Thyroid gland (tissue), 4 donors: Measurements from ENCODE around the gene RB1. TPM values are rescaled to one million over a fixed set of nuclear protein-coding genes. Genes with fewer than 3 reads are reported as not detected.
A peak's percentile ranks its signal among the peaks of the same experiment; 100 is the strongest.

Source experiments
- DNase-seq, 2 donors: peaks; one replicate each; pipeline ENCODE4 v3.0.0-alpha.2; 2019
- H3K27ac ChIP-seq, 3 donors: fragments of 200-600 bp; sonication (generic); 1 replicate in 2 of 3; 2 replicates in 1 of 3; pipeline ENCODE4 v1.5.1; 2016 to 2019; ENCODE audit warnings: mild to moderate bottlenecking in 1 of 3, moderate library complexity in 1 of 3
- H3K27me3 ChIP-seq: fragments of 200-600 bp; sonication (generic); one replicate; pipeline ENCODE4 v1.5.1; 2019
- H3K36me3 ChIP-seq, 2 donors: fragments of 200-600 bp; sonication (generic); one replicate each; pipeline ENCODE4 v1.5.1; 2016 to 2019
- H3K4me1 ChIP-seq, 2 donors: fragments of 200-600 bp; sonication (generic); one replicate each; pipeline ENCODE4 v1.5.1; 2017 to 2019
- H3K4me3 ChIP-seq, 3 donors: fragments of 200-600 bp; sonication (generic); replicated peaks in 1 of 3; 1 replicate in 2 of 3; 2 replicates in 1 of 3; pipeline ENCODE4 v1.5.1; 2016; ENCODE audit warnings: mild to moderate bottlenecking in 1 of 3
- H3K9me3 ChIP-seq: fragments of 200-600 bp; sonication (generic); one replicate; pipeline ENCODE4 v1.5.1; 2017
- POLR2A ChIP-seq, 2 donors: fragments of 450-650 bp; IDR thresholded peaks; one replicate each; pipeline ENCODE4 v1.6.1; 2017; ENCODE audit warnings: antibody characterized with exemption in 2 of 2, mild to moderate bottlenecking in 2 of 2, moderate library complexity in 1 of 2
- WGBS, 2 donors: methylation state at CpG; one replicate each; pipeline ENCODE4 v1.1.5; 2017; 5-methylcytosine and 5-hydroxymethylcytosine counted together
- intact Hi-C: fragments of 100-400 bp; cut with DNase I; formaldehyde crosslinking; loops from one replicate; pipeline ENCODE4 v1.15.1; 2023
- total RNA-seq, 4 donors: library from RNA; depleted of rRNA; stranded (reverse); fragments of >200 nt; gene quantifications; one replicate each; pipeline ENCODE4 v1.2.3, GENCODE V29; 2016
- TF ChIP-seq, protein P1 (sequence below), 6 experiments: fragments of 200-600 bp in 3 of 6; fragments of 450-650 bp in 3 of 6; sonication (generic) in 3 of 6; IDR thresholded peaks; one replicate each; pipeline ENCODE4 v1.5.1; 2016 to 2019; ENCODE audit warnings: antibody characterized with exemption in 6 of 6, mild to moderate bottlenecking in 2 of 6, inconsistent platforms in 1 of 6, moderate library complexity in 1 of 6

RB1 gene
- total RNA-seq, 4 donors from 2014 or later, result 38.5 to 62.1 (median 41.8) TPM

DNA sequence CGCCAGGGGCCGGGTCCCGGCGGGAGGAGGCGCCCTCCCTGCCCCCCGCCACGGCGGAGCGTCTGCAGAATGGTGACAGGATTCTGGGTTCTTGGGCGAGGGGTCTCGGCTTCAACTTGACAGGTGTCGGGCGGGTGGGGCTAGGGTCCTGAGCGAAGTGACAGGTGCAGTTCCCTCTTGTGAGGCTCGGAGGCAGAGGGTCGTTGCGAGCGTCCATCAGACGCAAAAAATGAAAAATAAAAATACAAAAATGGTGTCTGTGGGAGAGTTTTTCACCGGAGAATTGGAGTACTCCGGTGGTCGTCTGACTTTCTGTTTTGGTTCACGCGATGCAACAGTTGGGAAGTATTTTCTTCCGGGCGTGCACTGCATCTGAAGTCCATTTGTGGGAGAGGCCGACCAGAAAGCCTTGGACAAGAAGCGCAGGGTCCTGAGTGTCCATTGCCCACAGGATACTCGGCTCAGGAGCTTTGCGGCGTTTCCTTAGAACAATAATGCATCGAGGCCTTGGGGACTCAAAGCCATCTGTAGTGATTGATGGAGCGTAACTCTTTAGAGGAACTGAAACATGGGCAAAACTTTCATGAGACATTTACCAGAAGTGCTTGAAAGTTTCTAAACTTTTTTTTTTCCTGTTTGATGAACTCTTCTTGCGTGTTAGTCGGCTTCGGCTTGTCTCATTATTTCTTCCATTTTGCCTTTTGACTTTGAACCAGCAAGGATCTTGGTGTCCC lies 759 bp downstream of the RB1 start:
- no peaks in the 10 kb centered on the region for H3K27me3 ChIP-seq
- WGBS, 2 donors, result 1% methylated on average over 27 to 31 of the region's 36 CpGs
- peaks cover 0 to 7% of the 10 kb centered on the region in 2 donors for H3K36me3 ChIP-seq
- intact Hi-C loops, result loop anchor here (5.0 to 10.0 kb wide), 2 partner anchors 67 to 210 kb away; partner anchors contain the start of gene MED4
- peak overlapping the region; percentile 82 to 98 (median 93) for H3K4me3 ChIP-seq
- peak in 1 of 2 donors; percentile 28 for TF ChIP-seq POLR2A (IDR thresholded peaks at IDR 0.05)
- TF ChIP-seq, protein P1, sequence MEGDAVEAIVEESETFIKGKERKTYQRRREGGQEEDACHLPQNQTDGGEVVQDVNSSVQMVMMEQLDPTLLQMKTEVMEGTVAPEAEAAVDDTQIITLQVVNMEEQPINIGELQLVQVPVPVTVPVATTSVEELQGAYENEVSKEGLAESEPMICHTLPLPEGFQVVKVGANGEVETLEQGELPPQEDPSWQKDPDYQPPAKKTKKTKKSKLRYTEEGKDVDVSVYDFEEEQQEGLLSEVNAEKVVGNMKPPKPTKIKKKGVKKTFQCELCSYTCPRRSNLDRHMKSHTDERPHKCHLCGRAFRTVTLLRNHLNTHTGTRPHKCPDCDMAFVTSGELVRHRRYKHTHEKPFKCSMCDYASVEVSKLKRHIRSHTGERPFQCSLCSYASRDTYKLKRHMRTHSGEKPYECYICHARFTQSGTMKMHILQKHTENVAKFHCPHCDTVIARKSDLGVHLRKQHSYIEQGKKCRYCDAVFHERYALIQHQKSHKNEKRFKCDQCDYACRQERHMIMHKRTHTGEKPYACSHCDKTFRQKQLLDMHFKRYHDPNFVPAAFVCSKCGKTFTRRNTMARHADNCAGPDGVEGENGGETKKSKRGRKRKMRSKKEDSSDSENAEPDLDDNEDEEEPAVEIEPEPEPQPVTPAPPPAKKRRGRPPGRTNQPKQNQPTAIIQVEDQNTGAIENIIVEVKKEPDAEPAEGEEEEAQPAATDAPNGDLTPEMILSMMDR (IDR thresholded peaks at IDR 0.05), result no peak
- H3K4me1 ChIP-seq, result peaks cover 11 to 18% of the 10 kb centered on the region in 2 donors
- H3K9me3 ChIP-seq, result no peaks in the 10 kb centered on the region
- H3K27ac ChIP-seq, result peak overlapping the region; percentile 96 to 100 (median 98)
- DNase-seq, result peak; percentile 40 to 44

DNA sequence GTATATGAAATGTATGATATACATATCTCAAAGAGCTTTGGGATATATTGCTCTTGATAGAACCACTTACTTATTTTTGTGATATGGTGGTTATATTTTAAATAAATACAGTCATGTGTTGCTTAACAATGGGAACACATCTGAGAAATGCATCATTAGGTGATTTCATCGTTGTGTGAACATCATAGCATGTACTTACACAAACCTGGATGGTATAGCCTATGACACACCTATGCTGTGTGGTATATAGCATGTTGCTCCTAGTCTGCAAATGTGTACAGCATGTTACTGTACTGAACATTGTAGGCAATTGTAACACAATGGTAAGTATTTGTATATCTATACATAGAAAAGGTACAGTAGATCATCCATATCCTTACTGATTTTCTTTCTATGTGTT lies 7.7 kb downstream of the RB1 start:
- peaks cover 0 to 7% of the 10 kb centered on the region in 2 donors for H3K36me3 ChIP-seq
- no peak overlapping the region for H3K27ac ChIP-seq
- H3K9me3 ChIP-seq, result no peaks in the 10 kb centered on the region
- no peak for DNase-seq
- TF ChIP-seq POLR2A (IDR thresholded peaks at IDR 0.05), result no peak
- TF ChIP-seq, protein P1 (IDR thresholded peaks at IDR 0.05), result no peak
- peaks cover 2 to 5% of the 10 kb centered on the region in 2 donors for H3K4me1 ChIP-seq
- 94 to 100% methylated on average over 1 of the region's 1 CpG for WGBS, 2 donors
- intact Hi-C loops, result no loop called here
- H3K4me3 ChIP-seq, result no peak overlapping the region
- H3K27me3 ChIP-seq, result no peaks in the 10 kb centered on the region

DNA sequence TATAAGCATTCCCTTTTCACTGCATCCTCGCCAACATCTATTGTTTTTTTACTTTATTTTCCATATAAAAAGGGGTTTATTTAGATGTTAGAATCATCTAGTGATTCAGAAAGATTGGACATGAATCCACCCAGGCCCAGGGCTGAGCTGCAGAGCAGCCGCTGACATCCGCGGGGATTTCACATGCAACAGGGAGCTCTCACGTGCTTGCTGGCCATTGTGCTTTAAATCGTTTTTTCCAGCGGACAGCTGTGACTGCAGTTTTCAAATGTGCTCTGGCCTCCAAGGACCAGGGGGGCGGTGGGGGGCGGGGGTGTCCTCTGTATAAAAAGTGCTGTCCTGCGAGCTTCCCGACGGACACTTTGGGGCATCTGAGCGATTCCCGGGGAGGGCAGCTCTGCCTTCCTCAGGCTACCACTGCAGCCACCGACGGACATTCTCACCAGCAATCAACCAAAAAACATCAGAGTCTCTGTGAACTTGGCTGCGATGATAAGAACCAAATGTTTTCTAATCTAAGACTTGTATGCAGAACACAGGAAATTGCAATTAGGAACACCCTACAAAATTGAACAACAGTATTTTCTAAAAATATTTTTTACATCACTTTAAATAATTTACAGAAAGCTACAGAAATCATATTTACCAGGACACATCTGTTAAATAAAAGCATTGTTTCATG lies 12.6 kb downstream of the RB1 start:
- TF ChIP-seq, protein P1 (IDR thresholded peaks at IDR 0.05), result no peak
- TF ChIP-seq POLR2A (IDR thresholded peaks at IDR 0.05), result no peak

GRCh38 chr13:48316826-48317510 lies 13.4 kb downstream of the RB1 start:
- Histone ChIP-seq H3K4me3 (peak overlapping the region in 1 of 3 donors; percentile 19), H3K4me1 (no peaks in the 10 kb centered on the region), H3K27ac (peak overlapping the region in 1 of 3 donors; percentile 40), H3K9me3 (no peaks in the 10 kb centered on the region), H3K27me3 (no peaks in the 10 kb centered on the region), H3K36me3 (no peaks in the 10 kb centered on the region)
- DNase-seq, result peak in 1 of 2 donors; percentile 3
- 84 to 90% methylated on average over 39 to 42 of the region's 43 CpGs for WGBS, 2 donors
- TF ChIP-seq, protein P1 (IDR thresholded peaks at IDR 0.05), result no peak
- TF ChIP-seq POLR2A (IDR thresholded peaks at IDR 0.05), result no peak
- intact Hi-C loops, result no loop called here

More for the DNA sequence above, 12.6 kb downstream of the RB1 start:
- 77 to 87% methylated on average over 14 to 17 of the region's 17 CpGs for WGBS, 2 donors
- intact Hi-C loops, result no loop called here
- Histone ChIP-seq H3K4me3 (no peak overlapping the region), H3K4me1 (no peaks in the 10 kb centered on the region), H3K36me3 (no peaks in the 10 kb centered on the region), H3K27me3 (no peaks in the 10 kb centered on the region), H3K27ac (no peak overlapping the region), H3K9me3 (no peaks in the 10 kb centered on the region)
- DNase-seq, result no peak
